H9 (cell line): ENCODE data around the gene KIF1A. TPM values are rescaled to one million over a fixed set of nuclear protein-coding genes. Genes with fewer than 3 reads are reported as not detected.
"Not testable (repeated sequence)": the region's sequence is repeated elsewhere in the genome, so short reads cannot be mapped to it uniquely, and the experiment has no call there.

Experiments
- DNase-seq: peaks from one replicate; pipeline ENCODE4 v3.0.0-alpha.2; 2017
- H2AFZ ChIP-seq: one replicate; pipeline ENCODE4 v1.6.1; 2013; ENCODE audit warnings: mild to moderate bottlenecking, low read length, control low read depth, moderate library complexity
- H2AK5ac ChIP-seq: 2 replicates; pipeline ENCODE4 v1.6.1; 2013; ENCODE audit warnings: low read length, control low read depth, mixed read lengths; ENCODE audit not compliant: insufficient read length
- H2BK120ac ChIP-seq: one replicate; pipeline ENCODE4 v1.6.1; 2013; ENCODE audit warnings: low read depth, mild to moderate bottlenecking, low read length, control low read depth, inconsistent platforms; ENCODE audit not compliant: poor library complexity, severe bottlenecking
- H2BK12ac ChIP-seq: 2 replicates; pipeline ENCODE4 v1.6.1; 2013; ENCODE audit warnings: low read length, control low read depth, mixed read lengths, low read depth; ENCODE audit not compliant: insufficient read length
- H2BK15ac ChIP-seq: 2 replicates; pipeline ENCODE4 v1.6.1; 2013; ENCODE audit warnings: low read depth, low read length, control low read depth
- H2BK20ac ChIP-seq: one replicate; pipeline ENCODE4 v1.6.1; 2013; ENCODE audit warnings: low read depth, mild to moderate bottlenecking, low read length, control low read depth, inconsistent platforms; ENCODE audit not compliant: poor library complexity, severe bottlenecking
- H2BK5ac ChIP-seq: 2 replicates; pipeline ENCODE4 v1.6.1; 2013; ENCODE audit warnings: low read length, control low read depth, mixed read lengths; ENCODE audit not compliant: insufficient read length
- H3K14ac ChIP-seq: 2 replicates; pipeline ENCODE4 v1.6.1; 2013; ENCODE audit warnings: low read length, control low read depth; ENCODE audit not compliant: insufficient read depth
- H3K18ac ChIP-seq: 2 replicates; pipeline ENCODE4 v1.6.1; 2013; ENCODE audit warnings: low read depth, mild to moderate bottlenecking, mixed read lengths, low read length, control low read depth; ENCODE audit not compliant: insufficient read length
- H3K23ac ChIP-seq: 2 replicates; pipeline ENCODE4 v1.6.1; 2013; ENCODE audit warnings: low read length, control low read depth, mixed read lengths, low read depth; ENCODE audit not compliant: insufficient read length
- H3K23me2 ChIP-seq: 2 replicates; pipeline ENCODE4 v1.6.1; 2013; ENCODE audit warnings: low read depth, mild to moderate bottlenecking, mixed read lengths, low read length, control low read depth; ENCODE audit not compliant: insufficient read length, poor library complexity, severe bottlenecking
- H3K27ac ChIP-seq: 2 replicates; pipeline ENCODE4 v1.5.1; 2013; ENCODE audit warnings: low read length, control low read depth, mixed read lengths, low read depth; ENCODE audit not compliant: insufficient read length
- H3K27me3 ChIP-seq: 2 replicates; pipeline ENCODE4 v1.6.1; 2013; ENCODE audit warnings: low read length, control low read depth, inconsistent platforms; ENCODE audit not compliant: insufficient read depth
- H3K4ac ChIP-seq: 2 replicates; pipeline ENCODE4 v1.6.1; 2013; ENCODE audit warnings: low read depth, mild to moderate bottlenecking, control low read depth, inconsistent platforms, low read length, moderate library complexity
- H3K4me1 ChIP-seq: 2 replicates; pipeline ENCODE4 v1.6.1; 2013; ENCODE audit warnings: low read length, control low read depth, inconsistent platforms; ENCODE audit not compliant: insufficient read depth
- H3K4me2 ChIP-seq: 2 replicates; pipeline ENCODE4 v1.6.1; 2013; ENCODE audit warnings: low read length, control low read depth, mixed read lengths; ENCODE audit not compliant: insufficient read length, insufficient read depth
- H3K56ac ChIP-seq: 2 replicates; pipeline ENCODE4 v1.6.1; 2013; ENCODE audit warnings: low read depth, mild to moderate bottlenecking, mixed read lengths, low read length, control low read depth; ENCODE audit not compliant: insufficient read length
- H3K79me1 ChIP-seq: 2 replicates; pipeline ENCODE4 v1.6.1; 2013; ENCODE audit warnings: low read depth, mild to moderate bottlenecking, moderate library complexity, low read length, control low read depth, inconsistent platforms; ENCODE audit not compliant: insufficient read depth, poor library complexity, severe bottlenecking
- H3K79me2 ChIP-seq: 2 replicates; pipeline ENCODE4 v1.6.1; 2013; ENCODE audit warnings: low read length, control low read depth, inconsistent platforms; ENCODE audit not compliant: insufficient read depth
- H3K9ac ChIP-seq: 2 replicates; pipeline ENCODE4 v1.6.1; 2013; ENCODE audit warnings: low read length, control low read depth, mixed read lengths; ENCODE audit not compliant: insufficient read length; ENCODE audit errors: extremely low read depth
- H3K9me3 ChIP-seq: one replicate; pipeline ENCODE4 v1.6.1; 2013; ENCODE audit warnings: low read depth, low read length, inconsistent platforms; ENCODE audit not compliant: control insufficient read depth
- H3T11ph ChIP-seq: one replicate; pipeline ENCODE4 v1.6.1; 2013; ENCODE audit warnings: mild to moderate bottlenecking, low read length, control low read depth, inconsistent platforms
- H4K20me1 ChIP-seq: one replicate; pipeline ENCODE4 v1.6.1; 2013; ENCODE audit not compliant: control insufficient read depth, insufficient read length, insufficient read depth
- H4K5ac ChIP-seq: 2 replicates; pipeline ENCODE4 v1.6.1; 2013; ENCODE audit warnings: low read depth, mild to moderate bottlenecking, mixed read lengths, low read length, control low read depth; ENCODE audit not compliant: insufficient read length
- H4K8ac ChIP-seq: replicated peaks from 2 replicates; pipeline ENCODE4 v1.6.1; 2013; ENCODE audit warnings: low read length, control low read depth, mixed read lengths, low read depth; ENCODE audit not compliant: insufficient read length
- H4K91ac ChIP-seq: 2 replicates; pipeline ENCODE4 v1.6.1; 2013; ENCODE audit warnings: low read depth, mild to moderate bottlenecking, moderate library complexity, mixed read lengths, low read length, control low read depth; ENCODE audit not compliant: insufficient read length
- H3K27ac Mint-ChIP-seq, 3 experiments: 2 replicates in 2 of 3; 3 replicates in 1 of 3; pipeline ENCODE4 v1.8.0; 2020 to 2021; ENCODE audit warnings: mixed read lengths in 3 of 3, mild to moderate bottlenecking in 1 of 3, moderate library complexity in 1 of 3
- H3K27me3 Mint-ChIP-seq: 2 replicates; pipeline ENCODE4 v1.8.0; 2021; ENCODE audit warnings: low read depth, mild to moderate bottlenecking, moderate library complexity, mixed read lengths
- H3K36me3 Mint-ChIP-seq, 3 experiments: 2 replicates in 2 of 3; 3 replicates in 1 of 3; pipeline ENCODE4 v1.8.0; 2020 to 2021; ENCODE audit warnings: low read depth in 3 of 3, mixed read lengths in 3 of 3; ENCODE audit not compliant: insufficient read depth in 1 of 3
- H3K4me1 Mint-ChIP-seq, 2 experiments: 2 replicates each; pipeline ENCODE4 v1.8.0; 2020; ENCODE audit warnings: mixed read lengths in 2 of 2
- H3K4me3 Mint-ChIP-seq, 2 experiments: 2 replicates in 1 of 2; 3 replicates in 1 of 2; pipeline ENCODE4 v1.8.0; 2020 to 2021; ENCODE audit warnings: mild to moderate bottlenecking in 2 of 2, mixed read lengths in 2 of 2, moderate library complexity in 1 of 2
- H3K9me3 Mint-ChIP-seq, 2 experiments: 2 replicates in 1 of 2; 3 replicates in 1 of 2; pipeline ENCODE4 v1.8.0; 2020; ENCODE audit warnings: mild to moderate bottlenecking in 2 of 2, mixed read lengths in 2 of 2, moderate library complexity in 1 of 2
- WGBS: extraction: QIAGEN DNeasy Blood & Tissue Kit; methylation state at CpG from one replicate; pipeline ENCODE4 v1.1.7; 2013; ENCODE audit warnings: missing lambda C conversion rate, low lambda C conversion rate, mixed read lengths; ENCODE audit not compliant: insufficient read length; ENCODE audit errors: extremely low coverage; 5-methylcytosine and 5-hydroxymethylcytosine counted together
- total RNA-seq: library from RNA; stranded (reverse); gene quantifications from 2 replicates; pipeline ENCODE4 v1.2.1, GENCODE V29; 2021

KIF1A gene
- total RNA-seq, 1 experiment from 2014 or later: 204 TPM

DNA sequence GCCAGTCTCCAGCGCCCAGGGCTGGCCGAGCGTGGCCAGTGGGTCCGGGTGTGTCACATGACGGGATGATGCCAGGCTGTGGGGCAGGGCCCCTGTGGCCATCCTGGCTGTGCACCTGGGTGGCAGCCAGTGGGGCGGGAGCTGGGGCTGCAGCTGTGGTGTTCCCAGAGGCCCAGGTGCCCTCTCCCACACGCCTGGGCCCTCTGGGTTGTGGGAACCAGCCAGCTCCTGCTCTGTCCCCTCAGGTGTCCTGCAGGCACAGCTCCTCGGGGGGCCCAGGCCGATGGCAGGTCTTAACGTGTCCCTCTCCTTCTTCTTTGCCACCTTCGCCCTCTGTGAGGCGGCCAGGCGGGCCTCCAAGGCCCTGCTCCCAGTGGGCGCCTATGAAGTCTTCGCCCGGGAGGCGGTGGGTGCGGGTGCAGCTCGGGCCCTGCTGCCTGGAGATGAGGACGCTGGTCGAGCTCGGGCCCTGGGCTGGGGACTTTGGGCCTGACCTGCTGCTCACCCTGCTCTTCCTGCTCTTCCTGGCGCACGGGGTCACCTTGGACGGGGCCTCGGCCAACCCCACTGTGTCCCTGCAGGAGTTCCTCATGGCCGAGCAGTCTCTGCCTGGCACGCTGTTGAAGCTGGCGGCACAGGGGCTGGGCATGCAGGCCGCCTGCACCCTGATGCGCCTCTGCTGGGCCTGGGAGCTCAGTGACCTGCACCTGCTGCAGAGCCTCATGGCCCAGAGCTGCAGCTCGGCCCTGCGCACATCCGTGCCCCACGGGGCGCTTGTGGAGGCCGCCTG, 128.2 kb downstream of the KIF1A start, which contains the start of gene AQP12A:
Gene AQP12A, plus strand, starts transcription at position 236 of the 790 bp plus-strand sequence. Its CDS starts 48 bp downstream, at position 284.
- H3K4me1 Mint-ChIP-seq, H3K27me3 Mint-ChIP-seq, H2BK120ac ChIP-seq, H3K79me2 ChIP-seq, H3K36me3 Mint-ChIP-seq, H3K4ac ChIP-seq, H4K8ac ChIP-seq, H2AFZ ChIP-seq, H3K56ac ChIP-seq, H3K23ac ChIP-seq, H3K18ac ChIP-seq, H3K27ac ChIP-seq, H3K4me3 Mint-ChIP-seq, H2BK12ac ChIP-seq, H3T11ph ChIP-seq, H4K91ac ChIP-seq, H3K9me3 Mint-ChIP-seq, H3K27me3 ChIP-seq, H2BK20ac ChIP-seq, H4K20me1 ChIP-seq, H3K9me3 ChIP-seq, H3K4me1 ChIP-seq, H3K79me1 ChIP-seq, H2BK15ac ChIP-seq, H3K14ac ChIP-seq, H3K4me2 ChIP-seq, H3K9ac ChIP-seq, H4K5ac ChIP-seq, H2AK5ac ChIP-seq, H3K23me2 ChIP-seq, H3K27ac Mint-ChIP-seq, H2BK5ac ChIP-seq: not testable (repeated sequence)
- DNase-seq: peak; percentile 25
- no CpG with 5 or more reads among the region's 37 CpGs for WGBS

DNA sequence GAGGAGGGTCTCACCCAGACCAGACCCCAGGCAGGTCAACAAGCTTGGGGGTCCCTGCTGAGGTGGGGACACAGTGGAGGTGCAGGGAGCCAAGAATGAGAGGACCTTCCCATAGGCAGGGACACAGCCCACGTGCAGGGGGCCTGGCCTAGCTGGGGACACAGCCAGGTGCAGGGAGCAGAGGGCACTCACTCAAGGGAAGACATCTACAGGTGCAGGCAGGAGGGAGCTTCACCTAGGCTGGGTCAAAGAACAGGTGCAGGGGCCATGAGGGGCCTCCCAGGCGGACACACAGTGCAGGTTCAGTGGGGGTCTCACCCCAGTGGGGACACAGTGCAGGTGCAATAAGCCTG, 129.0 kb downstream of the KIF1A start:
- H2AFZ ChIP-seq, H3K4me1 Mint-ChIP-seq, H2AK5ac ChIP-seq, H3K14ac ChIP-seq, H3K79me1 ChIP-seq, H4K5ac ChIP-seq, H3K4me1 ChIP-seq, H2BK12ac ChIP-seq, H3K4me2 ChIP-seq, H3K23me2 ChIP-seq, H3T11ph ChIP-seq, H4K8ac ChIP-seq, H3K36me3 Mint-ChIP-seq, H3K27me3 Mint-ChIP-seq, H4K20me1 ChIP-seq, H3K27ac Mint-ChIP-seq, H2BK20ac ChIP-seq, H2BK15ac ChIP-seq, H2BK5ac ChIP-seq, H4K91ac ChIP-seq, H3K4me3 Mint-ChIP-seq, H3K56ac ChIP-seq, H3K9me3 ChIP-seq, H3K27ac ChIP-seq, H3K4ac ChIP-seq, H3K27me3 ChIP-seq, H2BK120ac ChIP-seq, DNase-seq, H3K9me3 Mint-ChIP-seq, H3K79me2 ChIP-seq, H3K9ac ChIP-seq, H3K18ac ChIP-seq, H3K23ac ChIP-seq: not testable (repeated sequence)
- no CpG with 5 or more reads among the region's 2 CpGs for WGBS
